Liver (tissue), 9 donors: ENCODE results near the gene ZBED3. TPM values are rescaled to one million over a fixed set of nuclear protein-coding genes. Genes with fewer than 3 reads are reported as not detected.

Experiments used
- DNase-seq: peaks from one replicate; pipeline ENCODE4 v3.0.0-alpha.2; 2017; ENCODE audit warnings: low spot score
- H3K27ac ChIP-seq, 2 donors: one replicate each; pipeline ENCODE4 v1.7.0; 2013; ENCODE audit warnings: inconsistent platforms in 2 of 2, low read length in 2 of 2, control low read depth in 1 of 2, low read depth in 1 of 2, mild to moderate bottlenecking in 1 of 2
- H3K27me3 ChIP-seq, 4 donors: one replicate each; pipeline versions ENCODE4 v1.6.1 to v1.7.0; 2013; ENCODE audit warnings: low read length in 3 of 4, inconsistent platforms in 1 of 4, mild to moderate bottlenecking in 1 of 4, moderate library complexity in 1 of 4; ENCODE audit not compliant: control insufficient read depth in 4 of 4, insufficient read depth in 4 of 4
- H3K36me3 ChIP-seq, 4 donors: one replicate each; pipeline versions ENCODE4 v1.6.1 to v1.7.0; 2013; ENCODE audit warnings: low read length in 3 of 4, mild to moderate bottlenecking in 3 of 4, low read depth in 1 of 4, moderate library complexity in 1 of 4; ENCODE audit not compliant: control insufficient read depth in 4 of 4, insufficient read depth in 3 of 4
- H3K4me1 ChIP-seq, 4 donors: one replicate each; pipeline versions ENCODE4 v1.6.1 to v1.7.0; 2013; ENCODE audit warnings: low read length in 3 of 4, mild to moderate bottlenecking in 3 of 4, moderate library complexity in 1 of 4; ENCODE audit not compliant: control insufficient read depth in 4 of 4, insufficient read depth in 4 of 4
- H3K4me3 ChIP-seq, 3 donors: one replicate each; pipeline versions ENCODE4 v1.6.1 to v1.7.0; 2013; ENCODE audit warnings: low read length in 3 of 3, control low read depth in 1 of 3, low read depth in 1 of 3, mild to moderate bottlenecking in 1 of 3
- H3K9ac ChIP-seq, 2 donors: one replicate each; pipeline ENCODE4 v1.7.0; 2013; ENCODE audit warnings: low read length in 2 of 2, mild to moderate bottlenecking in 2 of 2, moderate library complexity in 2 of 2, control low read depth in 1 of 2, low read depth in 1 of 2
- H3K9me3 ChIP-seq, 4 donors: one replicate each; pipeline versions ENCODE4 v1.6.1 to v1.7.0; 2013; ENCODE audit warnings: low read length in 3 of 4; ENCODE audit not compliant: control insufficient read depth in 4 of 4
- EGR1 ChIP-seq, 2 donors: IDR thresholded peaks; 2 replicates each; pipeline ENCODE4 v1.6.1; 2016 to 2018; ENCODE audit warnings: antibody characterized with exemption in 2 of 2, low read depth in 2 of 2
- FOXA1 ChIP-seq: IDR thresholded peaks from 2 replicates; pipeline ENCODE4 v1.6.1; 2016; ENCODE audit warnings: antibody characterized with exemption
- FOXA2 ChIP-seq: IDR thresholded peaks from 2 replicates; pipeline ENCODE4 v1.6.1; 2016; ENCODE audit warnings: antibody characterized with exemption
- GABPA ChIP-seq, 2 donors: IDR thresholded peaks in 1 of 2; conservative IDR thresholded peaks in 1 of 2; 2 replicates each; pipeline ENCODE4 v1.6.1; 2016; ENCODE audit warnings: antibody characterized with exemption in 2 of 2, mild to moderate bottlenecking in 1 of 2, moderate library complexity in 1 of 2
- HNF4A ChIP-seq, 2 donors: conservative IDR thresholded peaks; 2 replicates each; pipeline ENCODE4 v1.6.1; 2016; ENCODE audit warnings: antibody characterized with exemption in 2 of 2, mild to moderate bottlenecking in 2 of 2
- HNF4G ChIP-seq: IDR thresholded peaks from 2 replicates; pipeline ENCODE4 v1.6.1; 2016; ENCODE audit warnings: antibody characterized with exemption
- JUND ChIP-seq, 2 donors: IDR thresholded peaks; 2 replicates each; pipeline ENCODE4 v1.6.1; 2016; ENCODE audit warnings: antibody characterized with exemption in 2 of 2
- MAX ChIP-seq: IDR thresholded peaks from 2 replicates; pipeline ENCODE4 v1.6.1; 2016; ENCODE audit warnings: antibody characterized with exemption
- NR2F2 ChIP-seq: IDR thresholded peaks from 2 replicates; pipeline ENCODE4 v1.6.1; 2016; ENCODE audit warnings: antibody characterized with exemption
- RAD21 ChIP-seq, 2 donors: IDR thresholded peaks; 2 replicates each; pipeline ENCODE4 v1.6.1; 2016; ENCODE audit warnings: antibody characterized with exemption in 2 of 2, mild to moderate bottlenecking in 2 of 2
- RXRA ChIP-seq, 2 donors: IDR thresholded peaks; 2 replicates each; pipeline ENCODE4 v1.6.1; 2017 to 2018; ENCODE audit warnings: antibody characterized with exemption in 2 of 2, mild to moderate bottlenecking in 1 of 2
- SP1 ChIP-seq: IDR thresholded peaks from 2 replicates; pipeline ENCODE4 v1.6.1; 2018; ENCODE audit warnings: antibody characterized with exemption, mild to moderate bottlenecking
- TAF1 ChIP-seq: conservative IDR thresholded peaks from 2 replicates; pipeline ENCODE4 v1.6.1; 2016; ENCODE audit warnings: antibody characterized with exemption, mild to moderate bottlenecking
- YY1 ChIP-seq: IDR thresholded peaks from 2 replicates; pipeline ENCODE4 v1.6.1; 2016; ENCODE audit warnings: antibody characterized with exemption, mild to moderate bottlenecking
- ZBTB33 ChIP-seq: IDR thresholded peaks from 2 replicates; pipeline ENCODE4 v1.6.1; 2016; ENCODE audit warnings: antibody characterized with exemption
- polyA plus RNA-seq, 2 donors: library from polyadenylated mRNA; stranded (reverse) in 1 of 2; unstranded in 1 of 2; fragments of 200-250 nt in 1 of 2; fragments of >200 nt in 1 of 2; fragmentation: Nextera tagmentation in 1 of 2; extraction: Ambion mirVana in 1 of 2; gene quantifications; one replicate each; pipeline versions ENCODE4 v1.2.1 to v1.2.3, GENCODE V29; 2013 to 2015
- total RNA-seq, 2 donors: library from RNA; depleted of rRNA; stranded (reverse); fragments of >200 nt; gene quantifications; one replicate each; pipeline ENCODE4 v1.2.3, GENCODE V29; 2014
- TF ChIP-seq, protein P1 (sequence below): fragments of 150-350 bp; IDR thresholded peaks from 2 replicates; pipeline ENCODE4 v1.5.1; 2017; ENCODE audit warnings: improper control_type of control experiment, low read depth, low read length; ENCODE audit not compliant: missing input control
- TF ChIP-seq, protein P2 (sequence below): IDR thresholded peaks from 2 replicates; pipeline ENCODE4 v1.6.1; 2016; ENCODE audit warnings: antibody characterized with exemption
- TF ChIP-seq, protein P3 (sequence below): IDR thresholded peaks from 2 replicates; pipeline ENCODE4 v1.6.1; 2016; ENCODE audit warnings: antibody characterized with exemption, mild to moderate bottlenecking
- donor health status: healthy.
- donor health status: healthy.
- donor health status: healthy.
- donor health status: healthy.
- donor health status: healthy.

The ZBED3 gene
- total and polyA plus RNA-seq, 4 donors = 2.1 to 5.2 (median 4.0) TPM

DNA sequence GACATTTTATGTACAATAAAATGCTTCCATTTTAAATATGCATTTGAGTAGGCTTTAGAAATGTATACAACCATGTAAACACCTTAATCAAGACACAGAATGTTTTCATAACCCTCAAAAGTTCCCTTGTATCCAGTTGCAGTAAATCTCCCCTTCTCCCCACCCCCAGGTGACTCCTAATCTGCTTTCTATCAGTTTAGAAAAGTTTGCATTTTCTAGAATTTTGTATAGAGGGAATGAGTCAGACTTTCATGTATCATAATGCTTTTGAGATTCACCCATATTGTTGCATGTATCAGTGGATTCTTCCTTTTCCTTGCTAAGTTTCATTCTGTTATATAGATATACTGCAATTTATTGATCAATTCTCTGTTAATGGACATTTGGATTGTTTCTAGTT, 17.7 kb upstream of the ZBED3 start:
- H3K27me3 ChIP-seq = no peaks in the 10 kb centered on the region
- H3K9ac ChIP-seq = no peak overlapping the region
- H3K4me3 ChIP-seq = no peak overlapping the region
- H3K9me3 ChIP-seq = no peaks in the 10 kb centered on the region
- TF ChIP-seq HNF4G (no peak), TAF1 (no peak), MAX (no peak), HNF4A (conservative IDR thresholded peaks at IDR 0.05) (no peak), FOXA2 (no peak), RXRA (IDR thresholded peaks at IDR 0.05) (no peak), FOXA1 (no peak), GABPA (IDR thresholded peaks at IDR 0.05 in 1 of 2, conservative IDR thresholded peaks at IDR 0.05 in 1 of 2) (no peak), JUND (IDR thresholded peaks at IDR 0.05) (no peak), ZBTB33 (no peak), SP1 (no peak), RAD21 (IDR thresholded peaks at IDR 0.05) (no peak), NR2F2 (no peak), EGR1 (IDR thresholded peaks at IDR 0.05; ENCODE audit: low read depth in 2 of 2) (no peak), YY1 (no peak)
- TF ChIP-seq, protein P1, sequence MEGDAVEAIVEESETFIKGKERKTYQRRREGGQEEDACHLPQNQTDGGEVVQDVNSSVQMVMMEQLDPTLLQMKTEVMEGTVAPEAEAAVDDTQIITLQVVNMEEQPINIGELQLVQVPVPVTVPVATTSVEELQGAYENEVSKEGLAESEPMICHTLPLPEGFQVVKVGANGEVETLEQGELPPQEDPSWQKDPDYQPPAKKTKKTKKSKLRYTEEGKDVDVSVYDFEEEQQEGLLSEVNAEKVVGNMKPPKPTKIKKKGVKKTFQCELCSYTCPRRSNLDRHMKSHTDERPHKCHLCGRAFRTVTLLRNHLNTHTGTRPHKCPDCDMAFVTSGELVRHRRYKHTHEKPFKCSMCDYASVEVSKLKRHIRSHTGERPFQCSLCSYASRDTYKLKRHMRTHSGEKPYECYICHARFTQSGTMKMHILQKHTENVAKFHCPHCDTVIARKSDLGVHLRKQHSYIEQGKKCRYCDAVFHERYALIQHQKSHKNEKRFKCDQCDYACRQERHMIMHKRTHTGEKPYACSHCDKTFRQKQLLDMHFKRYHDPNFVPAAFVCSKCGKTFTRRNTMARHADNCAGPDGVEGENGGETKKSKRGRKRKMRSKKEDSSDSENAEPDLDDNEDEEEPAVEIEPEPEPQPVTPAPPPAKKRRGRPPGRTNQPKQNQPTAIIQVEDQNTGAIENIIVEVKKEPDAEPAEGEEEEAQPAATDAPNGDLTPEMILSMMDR = no peak
- TF ChIP-seq, protein P2, sequence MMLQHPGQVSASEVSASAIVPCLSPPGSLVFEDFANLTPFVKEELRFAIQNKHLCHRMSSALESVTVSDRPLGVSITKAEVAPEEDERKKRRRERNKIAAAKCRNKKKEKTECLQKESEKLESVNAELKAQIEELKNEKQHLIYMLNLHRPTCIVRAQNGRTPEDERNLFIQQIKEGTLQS = no peak
- TF ChIP-seq, protein P3, sequence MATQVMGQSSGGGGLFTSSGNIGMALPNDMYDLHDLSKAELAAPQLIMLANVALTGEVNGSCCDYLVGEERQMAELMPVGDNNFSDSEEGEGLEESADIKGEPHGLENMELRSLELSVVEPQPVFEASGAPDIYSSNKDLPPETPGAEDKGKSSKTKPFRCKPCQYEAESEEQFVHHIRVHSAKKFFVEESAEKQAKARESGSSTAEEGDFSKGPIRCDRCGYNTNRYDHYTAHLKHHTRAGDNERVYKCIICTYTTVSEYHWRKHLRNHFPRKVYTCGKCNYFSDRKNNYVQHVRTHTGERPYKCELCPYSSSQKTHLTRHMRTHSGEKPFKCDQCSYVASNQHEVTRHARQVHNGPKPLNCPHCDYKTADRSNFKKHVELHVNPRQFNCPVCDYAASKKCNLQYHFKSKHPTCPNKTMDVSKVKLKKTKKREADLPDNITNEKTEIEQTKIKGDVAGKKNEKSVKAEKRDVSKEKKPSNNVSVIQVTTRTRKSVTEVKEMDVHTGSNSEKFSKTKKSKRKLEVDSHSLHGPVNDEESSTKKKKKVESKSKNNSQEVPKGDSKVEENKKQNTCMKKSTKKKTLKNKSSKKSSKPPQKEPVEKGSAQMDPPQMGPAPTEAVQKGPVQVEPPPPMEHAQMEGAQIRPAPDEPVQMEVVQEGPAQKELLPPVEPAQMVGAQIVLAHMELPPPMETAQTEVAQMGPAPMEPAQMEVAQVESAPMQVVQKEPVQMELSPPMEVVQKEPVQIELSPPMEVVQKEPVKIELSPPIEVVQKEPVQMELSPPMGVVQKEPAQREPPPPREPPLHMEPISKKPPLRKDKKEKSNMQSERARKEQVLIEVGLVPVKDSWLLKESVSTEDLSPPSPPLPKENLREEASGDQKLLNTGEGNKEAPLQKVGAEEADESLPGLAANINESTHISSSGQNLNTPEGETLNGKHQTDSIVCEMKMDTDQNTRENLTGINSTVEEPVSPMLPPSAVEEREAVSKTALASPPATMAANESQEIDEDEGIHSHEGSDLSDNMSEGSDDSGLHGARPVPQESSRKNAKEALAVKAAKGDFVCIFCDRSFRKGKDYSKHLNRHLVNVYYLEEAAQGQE = no peak
- H3K36me3 ChIP-seq = peaks cover 0 to 3% (median 0%) of the 10 kb centered on the region in 4 donors
- no peak overlapping the region for H3K27ac ChIP-seq
- DNase-seq = no peak
- H3K4me1 ChIP-seq = no peaks in the 10 kb centered on the region
